GM12878 (cell line): ENCODE data around the gene SSTR4. TPM values are rescaled to one million over a fixed set of nuclear protein-coding genes. Genes with fewer than 3 reads are reported as not detected.

ENCODE experiments used
- ATAC-seq: fragments of 200-7000 bp; cut with Tn5 transposase; 3 replicates; pipeline ENCODE4 v1.9.1; 2020; ENCODE audit warnings: mild to moderate bottlenecking, moderate library complexity
- BruUV-seq: library from RNA; stranded (reverse); fragments of 400-500 nt; replicated peaks from 2 replicates; lab custom pipeline; 2021; lab: Mats Ljungman, UMichigan
- CTCF ChIA-PET: fragments of 300-600 bp; sonication (Branson Sonifier 250); formaldehyde crosslinking; extraction: SDS; loops from one replicate; lab custom pipeline; 2021; ENCODE audit warnings: inconsistent platforms; lab: Yijun Ruan, JAX
- POLR2A ChIA-PET: fragments of 350-600 bp; formaldehyde crosslinking; extraction: SDS; loops from one replicate; lab custom pipeline; 2021; ENCODE audit warnings: inconsistent platforms; lab: Charles Lee
- RAD21 ChIA-PET: fragments of 300-600 bp; sonication (Branson Sonifier 250); formaldehyde crosslinking; loops from one replicate; lab custom pipeline; 2023; ENCODE audit warnings: antibody characterized with exemption; ENCODE audit not compliant: unreplicated experiment; lab: Charles Lee
- SMC1A ChIA-PET: fragments of 300-600 bp; sonication (Branson Sonifier 250); formaldehyde crosslinking; loops from one replicate; lab custom pipeline; 2023; ENCODE audit not compliant: unreplicated experiment, uncharacterized antibody; lab: Charles Lee
- DNase-seq: peaks from one replicate; pipeline ENCODE4 v3.0.0-alpha.2; 2011; ENCODE audit warnings: low read depth, low spot score
- FAIRE-seq: peaks from 3 replicates; lab custom pipeline; 2011; peaks lifted over from hg19 to GRCh38; lab: Jason Lieb, UNC
- H2AFZ ChIP-seq: 2 replicates; pipeline ENCODE4 v1.6.0; 2011; ENCODE audit warnings: low read depth, low read length, control low read depth; ENCODE audit not compliant: control insufficient read depth
- H3K27ac ChIP-seq: 2 replicates; pipeline ENCODE4 v1.5.1; 2011; ENCODE audit warnings: control low read depth; ENCODE audit not compliant: control insufficient read depth, insufficient read depth
- H3K27me3 ChIP-seq, 2 experiments: replicated peaks in 1 of 2; 2 replicates each; pipeline versions ENCODE4 v1.6.0 to v1.6.1; 2011; ENCODE audit warnings: low read length in 1 of 2; ENCODE audit not compliant: control insufficient read depth in 2 of 2, insufficient read depth in 2 of 2
- H3K36me3 ChIP-seq, 2 experiments: 2 replicates each; pipeline ENCODE4 v1.5.1; 2011; ENCODE audit warnings: low read length in 1 of 2; ENCODE audit not compliant: control insufficient read depth in 2 of 2, insufficient read depth in 2 of 2
- H3K4me1 ChIP-seq: 2 replicates; pipeline ENCODE4 v1.6.1; 2011; ENCODE audit warnings: mild to moderate bottlenecking, low read length, moderate library complexity, mixed read lengths; ENCODE audit not compliant: control insufficient read depth, insufficient read depth
- H3K4me2 ChIP-seq: 2 replicates; pipeline ENCODE4 v1.6.0; 2011; ENCODE audit warnings: control low read depth; ENCODE audit not compliant: control insufficient read depth, insufficient read depth
- H3K4me3 ChIP-seq: fragments of 200-600 bp; sonication (generic); 2 replicates; pipeline ENCODE4 v1.5.1; 2016
- H3K79me2 ChIP-seq: 2 replicates; pipeline ENCODE4 v1.6.0; 2011; ENCODE audit warnings: low read length; ENCODE audit not compliant: control insufficient read depth, insufficient read depth
- H3K9ac ChIP-seq: 2 replicates; pipeline ENCODE4 v1.8.0; 2011; ENCODE audit warnings: low read length, control low read depth, mixed read lengths; ENCODE audit not compliant: control insufficient read depth, insufficient read depth
- H3K9me3 ChIP-seq: replicated peaks from 3 replicates; pipeline ENCODE4 v1.5.1; 2011; ENCODE audit warnings: mild to moderate bottlenecking, low read length; ENCODE audit not compliant: control insufficient read depth, insufficient read depth
- H4K20me1 ChIP-seq: 2 replicates; pipeline ENCODE4 v1.6.0; 2011; ENCODE audit not compliant: control insufficient read depth, insufficient read depth
- CREM ChIP-seq: IDR thresholded peaks from 2 replicates; pipeline ENCODE4 v1.6.1; 2014; ENCODE audit warnings: antibody characterized with exemption, low read depth
- EP300 ChIP-seq, 2 experiments: fragments of 150-350 bp in 1 of 2; IDR thresholded peaks; 2 replicates each; pipeline ENCODE4 v1.6.1; 2011 to 2012; ENCODE audit warnings: low read depth in 2 of 2, low read length in 2 of 2, borderline replicate concordance in 1 of 2, improper control_type of control experiment in 1 of 2, inconsistent platforms in 1 of 2; ENCODE audit not compliant: control insufficient read depth in 1 of 2
- EZH2 ChIP-seq: IDR thresholded peaks from 2 replicates; pipeline ENCODE4 v1.6.1; 2012; ENCODE audit warnings: low read depth, mild to moderate bottlenecking, control low read depth, inconsistent platforms, low read length, borderline replicate concordance; ENCODE audit not compliant: control insufficient read depth
- FOS ChIP-seq: IDR thresholded peaks from 3 replicates; pipeline ENCODE4 v1.6.1; 2011; ENCODE audit warnings: borderline replicate concordance; ENCODE audit not compliant: insufficient read length; ENCODE audit errors: extremely low read depth
- FOXM1 ChIP-seq: IDR thresholded peaks from 2 replicates; pipeline ENCODE4 v1.6.1; 2012; ENCODE audit warnings: low read depth, mild to moderate bottlenecking, inconsistent platforms, low read length, moderate library complexity
- HDGF ChIP-seq: fragments of 450-650 bp; IDR thresholded peaks from 2 replicates; pipeline ENCODE4 v1.6.1; 2016; ENCODE audit warnings: antibody characterized with exemption
- IKZF2 ChIP-seq, 2 experiments: fragments of 450-650 bp; IDR thresholded peaks; 2 replicates each; pipeline ENCODE4 v1.6.1; 2017; ENCODE audit warnings: mild to moderate bottlenecking in 2 of 2, moderate library complexity in 2 of 2
- JUNB ChIP-seq: IDR thresholded peaks from 2 replicates; pipeline ENCODE4 v1.6.1; 2016; ENCODE audit warnings: antibody characterized with exemption, mild to moderate bottlenecking
- KDM1A ChIP-seq: fragments of 200-600 bp; sonication (generic); IDR thresholded peaks from 2 replicates; pipeline ENCODE4 v1.6.1; 2016; ENCODE audit warnings: borderline replicate concordance
- MTA3 ChIP-seq: IDR thresholded peaks from 2 replicates; pipeline ENCODE4 v1.6.1; 2012; ENCODE audit warnings: low read length, inconsistent platforms, borderline replicate concordance
- NR2C2 ChIP-seq: IDR thresholded peaks from 2 replicates; pipeline ENCODE4 v1.6.1; 2011; ENCODE audit warnings: borderline replicate concordance, low read depth; ENCODE audit not compliant: control insufficient read depth, insufficient read length
- NRF1 ChIP-seq: conservative IDR thresholded peaks from 2 replicates; pipeline ENCODE4 v1.6.1; 2011; ENCODE audit warnings: mild to moderate bottlenecking, low read depth, low read length, improper control_type of control experiment
- POLR2AphosphoS2 ChIP-seq: IDR thresholded peaks from 2 replicates; pipeline ENCODE4 v1.6.1; 2011; ENCODE audit warnings: low read depth, mild to moderate bottlenecking, low read length, improper control_type of control experiment, moderate library complexity
- TCF3 ChIP-seq: IDR thresholded peaks from 2 replicates; pipeline ENCODE4 v1.6.1; 2012; ENCODE audit warnings: low read depth, mild to moderate bottlenecking, low read length, borderline replicate concordance; ENCODE audit not compliant: insufficient read depth
- WGBS: methylation state at CpG from one replicate; pipeline ENCODE4 v1.1.6; 2016; ENCODE audit warnings: low lambda C conversion rate; ENCODE audit not compliant: insufficient replicate concordance, insufficient coverage; ENCODE audit errors: missing lambda C conversion rate; 5-methylcytosine and 5-hydroxymethylcytosine counted together
- in situ Hi-C: fragments of 300-500 bp; cut with MboI; formaldehyde crosslinking; loops from 9 replicates; pipeline ENCODE4 v1.14.3; 2018; ENCODE audit warnings: mixed read lengths
- intact Hi-C: fragments of 100-400 bp; cut with micrococcal nuclease; formaldehyde crosslinking; loops from one replicate; pipeline ENCODE4 v1.14.2; 2022; ENCODE audit not compliant: unreplicated experiment
- polyA plus RNA-seq, 11 experiments: library from polyadenylated mRNA; depleted of rRNA in 4 of 11; unstranded in 6 of 11; stranded (reverse) in 5 of 11; fragments of >200 nt; fragmentation: Nextera tagmentation in 4 of 11; fragmentation: Illumina TruSeq in 1 of 11; extraction: Ambion mirVana in 4 of 11; extraction: Trizol in 1 of 11; gene quantifications; 1 replicate in 1 of 11; 2 replicates in 10 of 11; pipeline versions ENCODE4 v1.2.1 to v1.2.3, GENCODE V29; 2011 to 2016; ENCODE audit warnings: inconsistent platforms in 2 of 11, missing spikeins in 2 of 11, low read depth in 1 of 11
- total RNA-seq, 4 experiments: library from RNA; depleted of rRNA in 3 of 4; stranded (reverse); fragments of >200 nt in 3 of 4; fragmentation: Illumina TruSeq in 1 of 4; extraction: Trizol in 1 of 4; gene quantifications; 2 replicates each; pipeline versions ENCODE4 v1.2.1 to v1.2.3, GENCODE V29; 2013 to 2021
- TF ChIP-seq, protein P1 (sequence below): fragments of 450-650 bp; IDR thresholded peaks from 2 replicates; pipeline ENCODE4 v1.6.1; 2018; ENCODE audit warnings: mild to moderate bottlenecking, low read depth, moderate library complexity; ENCODE audit not compliant: partially characterized antibody
- TF ChIP-seq, protein P2 (sequence below): fragments of 450-650 bp; IDR thresholded peaks from 2 replicates; pipeline ENCODE4 v1.6.1; 2017; ENCODE audit warnings: mild to moderate bottlenecking

The SSTR4 gene
- total and polyA plus RNA-seq, 10 of the 15 experiments (the other 5 are each of a cell fraction or from before 2014, with no cell fraction given), result not detected

DNA sequence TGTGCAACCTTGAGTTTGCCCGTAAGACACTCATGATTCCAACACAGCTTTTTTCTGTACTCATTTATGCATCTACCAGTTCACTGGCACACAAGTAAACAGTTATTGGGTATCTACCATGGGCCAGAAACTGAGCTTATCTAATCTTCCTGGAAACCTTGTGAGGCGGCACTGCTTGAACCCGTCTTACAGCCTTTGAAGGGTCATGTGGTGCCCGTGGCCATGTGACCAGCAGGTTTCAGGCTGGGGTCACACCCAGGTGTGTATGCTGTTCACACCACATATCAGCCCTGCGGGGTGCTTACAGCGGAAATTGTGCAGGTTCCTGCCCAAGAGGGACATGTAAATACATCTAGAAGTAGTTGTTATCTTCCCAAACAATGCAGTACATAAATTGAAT lies 8.3 kb downstream of the SSTR4 start:
- CTCF ChIA-PET, result interaction anchor here (0.7 to 1.5 kb wide), 4 partner anchors 158 to 705 kb away, joined by 3 to 6 read pairs (median 4); no protein-coding TSS in a partner anchor
- intact Hi-C loops, result no loop called here
- 21% methylated on average over 6 of the region's 6 CpGs for whole genome bisulfite sequencing
- no peak for ATAC-seq
- SMC1A ChIA-PET, result no interaction called here
- no peak for DNase-seq
- H3K79me2 ChIP-seq, result no peaks in the 10 kb centered on the region
- no peaks in the 10 kb centered on the region; a peak in 1 of 4 replicates for H3K36me3 ChIP-seq
- no peaks in the 10 kb centered on the region for H3K4me1 ChIP-seq
- no peak overlapping the region for H3K27ac ChIP-seq
- BruUV-seq, result no TSS peak
- POLR2A ChIA-PET, result no interaction called here
- TF ChIP-seq HDGF (no peak), POLR2AphosphoS2 (no peak), MTA3 (no peak), EP300 (IDR thresholded peaks at IDR 0.05; ENCODE audit: borderline replicate concordance in 1 of 2, control insufficient read depth in 1 of 2, low read depth in 2 of 2, low read length in 2 of 2) (no peak), NRF1 (no peak), CREM (no peak), FOXM1 (no peak), EZH2 (no peak), NR2C2 (no peak), JUNB (no peak), TCF3 (no peak), KDM1A (no peak), FOS (no peak), IKZF2 (IDR thresholded peaks at IDR 0.05) (no peak)
- TF ChIP-seq, protein P1, sequence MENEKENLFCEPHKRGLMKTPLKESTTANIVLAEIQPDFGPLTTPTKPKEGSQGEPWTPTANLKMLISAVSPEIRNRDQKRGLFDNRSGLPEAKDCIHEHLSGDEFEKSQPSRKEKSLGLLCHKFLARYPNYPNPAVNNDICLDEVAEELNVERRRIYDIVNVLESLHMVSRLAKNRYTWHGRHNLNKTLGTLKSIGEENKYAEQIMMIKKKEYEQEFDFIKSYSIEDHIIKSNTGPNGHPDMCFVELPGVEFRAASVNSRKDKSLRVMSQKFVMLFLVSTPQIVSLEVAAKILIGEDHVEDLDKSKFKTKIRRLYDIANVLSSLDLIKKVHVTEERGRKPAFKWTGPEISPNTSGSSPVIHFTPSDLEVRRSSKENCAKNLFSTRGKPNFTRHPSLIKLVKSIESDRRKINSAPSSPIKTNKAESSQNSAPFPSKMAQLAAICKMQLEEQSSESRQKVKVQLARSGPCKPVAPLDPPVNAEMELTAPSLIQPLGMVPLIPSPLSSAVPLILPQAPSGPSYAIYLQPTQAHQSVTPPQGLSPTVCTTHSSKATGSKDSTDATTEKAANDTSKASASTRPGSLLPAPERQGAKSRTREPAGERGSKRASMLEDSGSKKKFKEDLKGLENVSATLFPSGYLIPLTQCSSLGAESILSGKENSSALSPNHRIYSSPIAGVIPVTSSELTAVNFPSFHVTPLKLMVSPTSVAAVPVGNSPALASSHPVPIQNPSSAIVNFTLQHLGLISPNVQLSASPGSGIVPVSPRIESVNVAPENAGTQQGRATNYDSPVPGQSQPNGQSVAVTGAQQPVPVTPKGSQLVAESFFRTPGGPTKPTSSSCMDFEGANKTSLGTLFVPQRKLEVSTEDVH, result no peak
- TF ChIP-seq, protein P2, sequence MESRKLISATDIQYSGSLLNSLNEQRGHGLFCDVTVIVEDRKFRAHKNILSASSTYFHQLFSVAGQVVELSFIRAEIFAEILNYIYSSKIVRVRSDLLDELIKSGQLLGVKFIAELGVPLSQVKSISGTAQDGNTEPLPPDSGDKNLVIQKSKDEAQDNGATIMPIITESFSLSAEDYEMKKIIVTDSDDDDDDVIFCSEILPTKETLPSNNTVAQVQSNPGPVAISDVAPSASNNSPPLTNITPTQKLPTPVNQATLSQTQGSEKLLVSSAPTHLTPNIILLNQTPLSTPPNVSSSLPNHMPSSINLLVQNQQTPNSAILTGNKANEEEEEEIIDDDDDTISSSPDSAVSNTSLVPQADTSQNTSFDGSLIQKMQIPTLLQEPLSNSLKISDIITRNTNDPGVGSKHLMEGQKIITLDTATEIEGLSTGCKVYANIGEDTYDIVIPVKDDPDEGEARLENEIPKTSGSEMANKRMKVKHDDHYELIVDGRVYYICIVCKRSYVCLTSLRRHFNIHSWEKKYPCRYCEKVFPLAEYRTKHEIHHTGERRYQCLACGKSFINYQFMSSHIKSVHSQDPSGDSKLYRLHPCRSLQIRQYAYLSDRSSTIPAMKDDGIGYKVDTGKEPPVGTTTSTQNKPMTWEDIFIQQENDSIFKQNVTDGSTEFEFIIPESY, result no peak
- TF ChIP-seq, all 136 proteins: peak for 0
- Histone ChIP-seq H3K9ac (no peak overlapping the region), H3K27me3 (peaks cover 4 to 5% of the 10 kb centered on the region in 2 experiments), H3K4me3 (no peak overlapping the region), H3K9me3 (no peaks in the 10 kb centered on the region; the same call in 2 of the 3 replicates), H2AFZ (no peak overlapping the region), H4K20me1 (no peaks in the 10 kb centered on the region), H3K4me2 (no peak overlapping the region)
- RAD21 ChIA-PET, result no interaction called here
- FAIRE-seq, result no peak
- in situ Hi-C loops, result no loop called here
